Activated gamma-delta T cell (primary cell): ENCODE results near the gene FUT2.
"Not testable (repeated sequence)": the region's sequence is repeated elsewhere in the genome, so short reads cannot be mapped to it uniquely, and the experiment has no call there.

Source experiments
- DNase-seq: peaks from one replicate; lab custom pipeline; 2025; lab: John Stamatoyannopoulos, UW
- total RNA-seq, 2 donors: gene quantifications; one replicate each; lab custom pipeline; 2026; lab: John Stamatoyannopoulos, UW

FUT2 gene
- total RNA-seq, result 0 reads per million in 2 donors

- no peak for DNase-seq
Observed at GRCh38 chr19:48695743-48696352, at the start of gene FUT2. FUT2 (plus strand) TSS chr19:48695971; CDS start chr19:48702957, 6,986 bp downstream.

- DNase-seq, result peak; percentile 72
Observed at GRCh38 chr19:48646001-48646721, 49.6 kb upstream of the FUT2 start, which contains the start of gene CA11. CA11 (minus strand) TSS chr19:48646187; CDS start chr19:48645632, 555 bp downstream.

GRCh38 chr19:48646722-48647216 lies 49.0 kb upstream of the FUT2 start:
- DNase-seq, result no peak

- no peak for DNase-seq
Observed at GRCh38 chr19:48648134-48648533, 47.6 kb upstream of the FUT2 start.

- DNase-seq, result no peak
Observed at GRCh38 chr19:48650974-48651682, 44.6 kb upstream of the FUT2 start.

GRCh38 chr19:48651683-48652048 lies 44.1 kb upstream of the FUT2 start:
- DNase-seq, result no peak

GRCh38 chr19:48654299-48655059 lies 41.3 kb upstream of the FUT2 start:
- DNase-seq, result no peak

GRCh38 chr19:48656840-48657474 lies 38.8 kb upstream of the FUT2 start:
- DNase-seq, result no peak

GRCh38 chr19:48657828-48658227 lies 37.9 kb upstream of the FUT2 start:
- not testable (repeated sequence) for DNase-seq

GRCh38 chr19:48658483-48658882 lies 37.3 kb upstream of the FUT2 start:
- DNase-seq, result no peak

GRCh38 chr19:48659768-48660167 lies 36.0 kb upstream of the FUT2 start:
- DNase-seq, result no peak

GRCh38 chr19:48660852-48661710 lies 34.7 kb upstream of the FUT2 start:
- DNase-seq, result no peak

GRCh38 chr19:48661711-48662090 lies 34.1 kb upstream of the FUT2 start:
- no peak for DNase-seq

- no peak for DNase-seq
Observed at GRCh38 chr19:48663667-48664066, 32.1 kb upstream of the FUT2 start.

GRCh38 chr19:48664476-48664875 lies 31.3 kb upstream of the FUT2 start:
- DNase-seq, result no peak

GRCh38 chr19:48665786-48666185 lies 30.0 kb upstream of the FUT2 start:
- no peak for DNase-seq

- DNase-seq, result no peak
Observed at GRCh38 chr19:48668332-48668731, 27.4 kb upstream of the FUT2 start.

GRCh38 chr19:48668761-48669160 lies 27.0 kb upstream of the FUT2 start:
- no peak for DNase-seq

- no peak for DNase-seq
Observed at GRCh38 chr19:48669903-48670668, 25.7 kb upstream of the FUT2 start.
